Stimulated activated CD8-positive, alpha-beta memory T cell treated with anti-CD3 and anti-CD28 coated beads, Interleukin-12 subunit alpha, Interleukin-12 subunit beta, amount 100 ng/mL, for 1 hour (primary cell): ENCODE measurements around the gene ASB10.

Experiments
- DNase-seq: peaks from one replicate; pipeline ENCODE4 v3.0.0-alpha.2; 2020; ENCODE audit warnings: low read depth

ASB10 gene

DNA sequence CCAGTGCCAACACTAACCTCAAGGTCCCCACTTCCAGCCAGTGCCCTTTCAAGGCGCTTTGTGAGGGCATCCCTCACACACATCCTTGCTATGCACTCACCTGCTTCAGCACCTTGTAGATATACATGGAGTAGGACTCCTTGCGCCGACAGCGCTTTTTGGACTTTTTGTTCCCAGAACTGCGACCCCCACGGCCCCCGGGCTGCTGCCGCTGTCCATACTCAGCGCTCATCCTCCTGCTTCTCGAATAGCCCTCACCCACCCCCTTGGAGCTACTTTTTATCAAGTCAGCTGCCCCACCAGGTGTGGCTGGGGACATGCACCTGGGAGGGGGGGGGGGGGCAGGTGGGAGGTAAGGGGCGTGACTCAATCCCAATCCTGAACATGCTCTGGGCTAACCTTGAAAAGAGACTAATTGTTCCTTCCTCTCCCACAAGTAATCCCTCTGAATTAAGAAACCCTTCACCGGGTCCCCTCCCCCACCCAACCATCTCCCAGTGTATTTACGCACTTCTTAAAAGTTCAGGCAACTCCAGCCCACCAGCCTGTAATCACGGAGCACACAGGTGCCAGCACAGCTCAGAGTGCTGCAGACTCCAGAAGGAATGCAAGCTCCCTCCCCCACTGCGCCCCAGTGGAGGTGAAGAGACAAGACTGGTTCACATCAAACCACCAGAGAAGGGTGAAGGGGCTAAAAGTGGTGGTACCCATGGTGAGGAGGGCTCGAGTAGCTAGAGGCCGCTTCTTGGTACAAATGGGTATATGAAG, 23.2 kb upstream of the ASB10 start, which contains the start of gene H2BK1:
Gene H2BK1, minus strand, starts transcription at position 402 of the 768 bp plus-strand sequence. Its CDS starts 170 bp downstream, at position 232.
- no peak for DNase-seq

DNA sequence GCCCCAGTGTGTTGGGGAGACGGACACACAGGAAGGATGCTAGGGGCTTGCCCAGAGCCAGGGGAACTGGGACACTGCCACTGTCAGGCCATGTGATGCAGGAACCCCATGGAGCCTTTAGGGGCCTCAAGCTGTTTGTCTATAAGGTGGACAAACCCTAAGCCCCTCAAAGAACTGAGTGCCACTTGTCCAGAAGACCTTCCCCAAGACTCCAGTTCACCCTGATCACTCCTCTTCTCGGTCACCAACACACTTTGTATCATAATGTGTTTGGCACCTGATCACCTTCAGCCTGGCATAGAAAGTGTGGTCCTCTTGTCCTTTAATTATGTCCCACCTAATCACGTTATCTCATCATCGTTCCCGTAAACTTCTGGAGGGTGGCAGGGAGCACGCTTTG, 22.5 kb upstream of the ASB10 start:
- no peak for DNase-seq

DNA sequence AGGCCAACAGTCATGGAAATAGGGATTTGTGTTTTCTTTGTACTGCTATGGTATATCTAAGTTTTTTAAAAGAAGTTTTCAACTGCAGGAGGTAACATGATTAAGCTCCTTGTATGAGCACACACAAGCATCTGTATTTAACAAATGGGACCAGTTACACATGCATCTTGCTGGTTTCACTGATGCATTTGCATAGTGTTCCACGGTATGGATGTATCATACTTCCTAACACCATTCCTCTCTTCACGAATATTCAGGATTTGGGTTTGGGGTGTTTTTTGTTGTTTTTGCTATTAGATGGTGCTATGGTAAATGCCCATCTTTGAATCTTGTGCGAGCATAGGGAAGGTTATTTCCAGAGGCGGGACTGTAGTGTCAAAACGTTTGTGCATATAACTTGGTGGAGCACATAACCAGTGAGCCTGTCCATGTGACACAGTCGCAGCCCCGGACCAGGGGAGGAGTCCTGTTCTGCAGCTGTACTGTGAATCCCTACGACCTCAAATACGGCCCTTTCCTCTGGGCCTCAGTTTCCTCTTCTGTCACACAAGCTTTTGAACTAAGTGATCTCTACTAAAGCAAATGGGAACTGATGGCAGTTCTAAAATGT, 21.3 kb upstream of the ASB10 start:
- DNase-seq, result no peak

DNA sequence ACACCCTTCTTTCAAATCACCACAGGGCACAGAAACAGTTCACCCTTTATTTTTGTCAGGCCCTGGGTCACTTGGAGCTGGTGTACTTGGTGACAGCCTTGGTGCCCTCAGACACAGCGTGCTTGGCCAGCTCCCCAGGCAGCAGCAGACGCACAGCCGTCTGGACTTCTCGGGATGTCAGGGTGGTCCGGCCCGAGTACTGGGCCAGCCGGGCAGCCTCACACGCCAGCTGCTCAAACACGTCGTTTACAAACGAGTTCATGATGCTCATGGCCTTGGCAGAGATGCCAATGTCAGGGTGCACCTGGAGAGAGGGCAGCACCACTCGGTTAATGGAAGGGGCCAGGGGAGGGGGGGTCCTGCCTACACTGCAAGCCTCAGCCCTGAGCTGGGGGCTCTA, 20.8 kb upstream of the ASB10 start:
- DNase-seq, result no peak

DNA sequence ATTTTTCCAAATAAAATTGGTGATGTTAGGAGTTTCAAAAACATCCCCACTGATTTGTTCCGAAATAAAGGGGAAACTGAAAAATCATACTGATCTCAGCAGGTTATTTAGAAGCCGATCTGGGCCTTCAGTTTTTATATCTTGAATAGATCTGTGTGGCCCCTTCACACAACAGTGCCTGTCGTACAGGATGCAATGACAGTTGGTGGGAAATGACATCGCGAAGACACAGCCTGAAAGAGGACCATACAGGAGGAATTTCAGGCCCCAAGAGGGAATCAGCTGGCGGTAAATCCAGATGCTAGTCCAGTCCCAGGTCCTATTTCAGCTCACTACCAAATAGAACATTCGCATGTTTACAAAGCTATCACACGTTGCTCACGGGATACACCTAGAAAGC, 20.3 kb upstream of the ASB10 start:
- DNase-seq, result no peak

DNA sequence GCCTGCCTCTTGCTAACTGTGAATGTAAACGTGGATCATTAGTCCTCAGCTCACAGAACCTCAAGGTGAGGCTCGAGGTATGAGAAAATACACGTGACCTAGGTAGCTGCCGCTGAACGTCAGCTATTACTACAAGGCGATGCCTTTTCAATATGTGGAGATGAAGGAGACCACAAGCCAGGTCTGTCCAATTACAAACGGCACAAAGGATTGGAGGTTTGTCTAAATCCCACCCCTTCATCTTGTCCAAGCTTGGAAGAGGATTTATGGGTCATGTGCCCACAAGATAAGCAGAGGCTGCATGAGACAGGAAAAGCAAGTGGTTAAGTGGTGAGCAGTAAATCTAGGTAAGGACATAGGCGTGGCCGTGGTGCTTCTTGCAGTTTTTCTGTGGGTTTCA, 19.9 kb upstream of the ASB10 start:
- no peak for DNase-seq

DNA sequence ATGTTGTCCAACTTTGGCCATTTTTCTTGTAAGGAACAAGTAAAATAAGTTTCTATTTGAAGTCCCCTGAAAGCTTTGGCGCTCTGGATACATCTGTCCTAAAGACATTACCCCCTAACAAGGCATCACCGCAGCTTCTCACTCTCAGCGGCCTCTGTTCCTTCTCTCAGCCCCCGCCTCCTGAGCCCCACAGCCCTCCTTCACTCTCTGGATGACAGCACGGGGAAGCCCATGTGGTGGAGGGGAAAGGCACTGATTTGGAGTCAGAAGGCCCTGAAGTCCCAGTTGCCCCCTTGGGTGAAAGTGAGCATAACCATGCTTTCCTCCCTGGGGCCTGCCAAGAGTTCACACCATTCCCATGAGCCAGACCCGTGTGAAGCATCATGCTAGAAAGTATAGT, 18.7 kb upstream of the ASB10 start:
- DNase-seq, result no peak

DNA sequence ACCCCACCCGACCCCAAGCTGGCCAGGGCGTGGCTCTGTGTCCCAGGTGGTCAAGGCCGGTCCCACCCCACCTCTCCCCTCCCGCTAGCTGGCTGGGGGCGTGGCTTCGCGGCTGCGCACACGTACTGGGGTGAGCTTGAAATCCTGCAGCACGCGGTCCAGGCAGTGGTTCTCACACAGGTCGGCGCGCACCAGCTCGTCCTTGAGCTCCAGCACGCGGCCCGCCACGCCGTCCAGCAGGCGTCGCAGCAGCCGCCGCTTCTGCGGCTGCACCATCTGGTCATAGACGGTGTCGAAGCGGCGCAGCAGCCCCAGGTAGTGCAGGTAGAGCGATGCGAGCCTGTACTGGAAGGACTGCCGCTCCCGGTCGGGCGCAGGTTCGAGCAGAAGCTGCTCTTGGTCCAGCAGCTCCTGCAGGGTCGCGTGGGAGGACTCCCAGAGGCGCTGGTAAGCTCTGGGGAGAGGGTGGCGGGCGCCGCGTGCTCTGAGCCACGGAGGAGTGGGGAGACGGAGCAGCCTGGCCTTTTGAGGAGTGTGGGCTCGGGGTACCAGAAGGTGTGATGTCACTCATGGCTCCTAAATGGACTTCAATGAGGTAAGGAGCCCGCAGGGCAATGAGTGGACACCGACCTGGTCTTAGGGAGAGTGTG, 17.5 kb upstream of the ASB10 start:
- no peak for DNase-seq

DNA sequence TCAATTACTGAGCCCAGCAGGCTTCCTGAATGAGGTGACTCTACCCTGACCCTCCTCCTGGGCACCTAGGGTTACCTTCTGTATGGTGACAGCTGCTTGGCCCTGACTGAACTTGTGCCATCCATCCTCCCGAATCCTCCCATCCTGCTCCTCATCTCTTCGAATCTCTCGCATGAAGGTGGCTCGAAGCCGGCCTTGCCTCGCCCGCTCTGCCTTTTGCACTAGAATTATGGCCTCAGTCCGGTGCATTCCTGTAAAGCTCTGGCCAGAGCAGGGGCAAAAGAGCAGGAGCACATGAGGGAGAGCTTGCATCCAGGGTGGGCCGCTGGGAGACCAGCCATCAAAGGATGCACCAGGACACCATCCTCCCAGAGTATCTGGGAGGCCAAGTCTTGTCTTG, 15.8 kb upstream of the ASB10 start:
- no peak for DNase-seq

DNA sequence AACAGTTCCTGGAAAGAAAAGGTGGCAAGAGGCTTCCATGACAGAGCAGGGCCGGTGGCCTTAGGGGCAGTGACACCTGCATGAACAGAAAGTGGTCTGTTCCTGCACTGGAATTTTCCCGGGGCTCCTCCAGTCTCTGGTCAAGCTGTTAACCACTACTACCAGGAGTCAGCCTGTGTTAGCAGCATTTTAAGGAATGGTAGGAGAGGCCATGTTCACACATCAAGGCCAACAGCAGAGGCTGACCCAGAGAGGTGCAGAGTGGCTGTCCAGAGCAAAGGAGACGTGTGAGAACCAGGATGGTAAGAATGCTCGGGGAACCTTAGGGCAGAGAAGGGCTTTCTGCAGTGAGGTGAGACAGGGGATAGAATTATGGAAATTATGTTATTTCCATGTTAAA, 14.7 kb upstream of the ASB10 start:
- no peak for DNase-seq

DNA sequence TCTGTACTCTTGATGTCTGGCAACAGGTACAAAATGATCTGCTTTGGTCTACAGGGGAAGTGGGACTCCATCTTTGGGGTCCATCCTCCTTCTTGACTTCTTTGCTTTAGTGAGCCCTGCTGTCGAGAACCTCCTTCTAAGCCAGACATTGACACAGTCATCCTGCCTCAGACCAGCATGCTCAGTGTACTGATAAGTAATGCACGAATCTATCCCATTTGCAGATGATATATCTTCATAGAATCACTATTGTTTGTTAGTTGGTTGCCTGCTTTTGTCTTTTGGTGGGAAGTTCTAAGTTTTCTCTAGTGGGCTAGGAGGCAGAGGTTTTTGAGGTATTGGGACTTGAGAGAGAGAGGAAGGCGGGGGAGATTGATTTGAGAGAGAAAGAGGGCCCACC, 14.3 kb upstream of the ASB10 start:
- DNase-seq, result no peak

DNA sequence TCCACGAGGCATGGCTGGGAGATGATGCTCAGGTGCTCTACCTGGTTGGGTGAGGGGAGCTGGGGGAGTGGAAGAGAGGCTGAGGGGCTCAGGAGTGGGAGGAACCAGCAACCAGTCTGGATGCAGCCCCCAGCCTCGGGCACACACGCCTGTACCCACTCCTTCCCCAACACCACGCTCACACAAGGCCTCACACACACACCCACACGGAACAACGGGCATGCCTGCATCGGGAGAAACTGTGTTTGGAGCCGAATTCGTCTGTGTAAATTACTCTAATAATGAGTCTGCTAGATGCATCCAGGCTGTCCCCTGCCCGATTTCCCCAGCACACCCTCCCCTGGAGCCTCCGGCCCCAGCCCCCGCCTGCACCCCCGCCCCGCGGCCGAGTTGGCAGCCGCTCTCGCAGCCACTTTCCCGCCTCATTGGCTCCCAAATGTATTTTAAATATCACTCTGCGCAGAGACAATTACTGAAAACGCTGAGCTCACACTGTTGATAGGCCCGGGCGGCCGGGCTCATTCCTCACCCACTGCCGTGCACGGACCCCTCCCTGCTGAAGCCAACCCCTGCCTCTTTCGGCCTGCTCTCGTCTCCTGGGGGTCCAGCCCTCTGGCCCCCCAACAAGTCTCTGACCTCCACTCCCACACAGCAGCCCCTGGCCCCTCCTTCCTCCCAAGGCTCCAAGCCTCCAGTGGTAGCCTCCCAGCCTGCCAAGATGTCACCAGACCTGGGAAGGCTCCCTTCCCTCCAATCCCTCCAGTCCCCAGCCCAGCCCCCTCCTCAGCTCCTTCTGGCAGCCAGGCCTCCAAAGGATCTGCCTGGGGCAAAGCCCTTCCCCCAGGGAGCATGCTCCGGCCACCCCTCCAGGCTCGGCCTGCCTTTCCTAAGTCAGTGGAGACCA, 12.1 kb upstream of the ASB10 start:
- DNase-seq, result no peak

DNA sequence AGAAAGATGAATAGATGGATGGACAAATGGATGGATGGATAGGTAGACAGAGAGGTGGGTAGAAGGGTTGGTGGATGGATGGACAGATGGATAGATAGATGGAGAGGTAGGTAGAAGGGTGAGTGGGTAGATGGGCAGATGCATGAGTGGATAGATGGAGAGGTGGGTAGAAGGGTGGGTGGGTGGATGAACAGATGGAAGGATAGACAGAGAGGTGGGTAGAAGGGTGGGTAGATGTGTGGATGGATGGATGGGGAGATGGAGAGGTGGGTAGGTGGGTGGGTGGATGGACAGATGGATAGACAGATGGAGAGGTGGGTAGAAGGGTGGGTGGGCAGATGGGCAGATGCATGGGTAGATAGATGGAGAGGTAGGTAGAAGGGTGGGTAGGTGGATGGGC, 10.9 kb upstream of the ASB10 start:
- no peak for DNase-seq

DNA sequence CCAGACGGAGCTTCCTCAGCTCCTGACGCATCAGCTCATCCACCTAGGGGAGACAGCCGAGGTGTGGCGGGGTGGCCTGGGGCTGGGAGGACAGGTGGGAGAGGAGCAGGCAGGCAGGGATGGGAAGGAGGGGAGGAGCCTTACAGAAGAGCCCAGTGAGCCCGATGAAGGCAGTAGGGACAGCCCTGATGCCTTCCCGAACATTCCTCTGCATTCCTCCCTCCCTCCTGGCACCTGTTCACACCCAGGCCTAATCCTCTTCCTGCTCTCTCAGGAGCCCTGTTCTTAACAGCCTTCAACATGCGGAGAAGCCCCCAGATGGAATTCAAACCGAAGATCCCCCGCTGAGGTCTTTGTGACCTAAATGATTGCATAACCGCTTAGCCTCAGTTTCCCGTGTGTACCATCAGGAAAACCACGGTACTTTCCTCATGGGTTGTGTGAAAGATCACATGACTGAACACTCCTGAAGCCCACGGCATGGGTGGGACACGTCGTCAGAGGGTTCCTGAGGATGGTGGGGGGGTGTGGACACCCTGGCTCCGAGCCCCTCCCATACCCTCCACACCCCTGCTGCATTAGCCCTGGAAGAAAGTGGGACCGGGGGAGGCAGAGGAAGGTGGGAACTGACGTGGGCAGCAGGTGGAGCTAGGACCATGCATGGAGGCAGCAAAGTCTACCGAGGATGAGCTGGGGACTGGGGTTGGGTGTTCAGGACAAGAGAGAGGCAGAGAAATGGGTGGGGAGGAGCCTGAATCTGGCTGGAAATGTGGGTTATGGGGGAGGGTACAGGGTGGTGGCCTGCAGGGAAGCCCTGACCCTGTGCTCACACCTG, 8.8 kb upstream of the ASB10 start:
- no peak for DNase-seq

DNA sequence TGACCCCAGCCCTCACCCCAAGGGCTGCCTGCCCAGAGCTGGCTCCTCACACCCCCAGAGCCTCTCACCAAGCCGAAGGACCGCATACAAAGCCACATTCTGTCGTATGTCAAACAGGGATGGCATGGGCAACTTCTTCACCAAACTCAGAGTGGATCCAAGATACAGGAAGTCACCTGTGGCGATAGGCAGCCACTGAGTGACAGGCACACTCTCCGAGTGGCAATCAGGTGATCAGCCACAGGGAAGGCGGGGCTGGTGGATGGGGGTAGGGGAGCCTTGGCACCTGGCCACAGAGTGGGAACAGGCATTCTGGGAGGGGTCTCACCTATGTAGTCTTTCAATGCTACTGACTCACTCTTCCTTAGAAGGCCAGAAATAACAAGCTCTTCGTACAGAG, 7.1 kb upstream of the ASB10 start:
- DNase-seq, result no peak

DNA sequence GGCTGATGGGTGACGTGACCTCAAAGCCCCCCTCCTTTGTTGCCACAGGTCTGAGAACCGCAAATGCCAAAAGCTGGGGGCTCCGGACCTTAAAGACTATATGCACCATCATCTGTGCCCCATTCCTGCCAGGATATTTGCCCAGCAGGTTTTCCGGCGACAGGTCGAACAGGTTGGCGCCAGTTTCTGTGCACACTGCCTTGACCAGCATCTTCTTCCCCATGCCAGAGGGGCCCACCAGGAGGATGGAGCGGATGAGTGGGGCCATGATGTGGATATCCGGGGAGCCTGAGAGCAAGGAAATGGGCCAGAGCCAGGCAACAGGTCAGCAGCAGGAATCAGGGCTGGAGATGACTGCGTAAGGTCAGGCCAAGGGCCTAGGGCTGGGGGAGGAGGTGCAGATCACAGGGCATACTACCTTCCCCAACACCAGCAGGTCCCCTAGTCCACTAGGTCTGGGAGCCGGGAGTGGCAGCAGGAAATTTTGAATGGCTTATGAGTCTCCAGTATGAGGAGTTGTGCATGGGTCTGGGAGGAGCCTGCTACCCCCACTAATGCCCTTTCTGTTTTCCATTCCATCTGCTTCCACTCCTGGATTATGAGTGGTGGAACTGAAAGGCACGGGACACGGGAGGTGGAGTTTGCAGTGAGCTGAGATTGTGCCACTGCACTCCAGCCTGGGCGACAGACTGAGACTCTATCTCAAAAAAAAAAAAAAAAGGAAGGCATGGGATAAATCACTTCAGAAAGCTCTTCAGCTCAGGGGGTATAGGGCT, 6.3 kb upstream of the ASB10 start:
- DNase-seq, result no peak

DNA sequence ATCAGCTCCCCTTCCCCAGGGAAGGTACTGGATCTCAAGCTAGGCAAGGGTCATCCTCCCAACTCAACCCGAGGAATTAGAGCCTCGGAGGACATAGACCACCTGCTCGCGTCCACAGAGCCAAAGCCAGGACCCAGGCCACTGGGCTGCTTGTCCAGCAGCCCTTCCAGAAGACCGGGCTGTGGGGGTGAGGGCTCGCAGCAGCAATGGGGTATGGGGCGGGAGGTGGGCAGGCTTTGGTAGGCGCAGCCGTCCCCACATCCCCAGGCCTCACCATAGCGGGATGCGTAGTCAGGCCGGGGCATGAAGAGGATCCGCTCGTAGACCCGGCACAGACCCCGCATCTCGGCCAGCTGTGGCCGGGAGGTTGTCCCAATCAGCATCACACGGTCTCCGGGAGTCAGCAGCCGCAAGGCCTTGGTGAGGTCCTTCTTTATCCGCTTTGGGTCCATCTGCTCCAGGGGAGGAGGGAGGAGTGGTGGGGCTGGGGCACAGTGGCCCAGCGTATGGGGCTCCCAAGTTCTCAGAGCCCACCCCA, 5.0 kb upstream of the ASB10 start:
- no peak for DNase-seq

DNA sequence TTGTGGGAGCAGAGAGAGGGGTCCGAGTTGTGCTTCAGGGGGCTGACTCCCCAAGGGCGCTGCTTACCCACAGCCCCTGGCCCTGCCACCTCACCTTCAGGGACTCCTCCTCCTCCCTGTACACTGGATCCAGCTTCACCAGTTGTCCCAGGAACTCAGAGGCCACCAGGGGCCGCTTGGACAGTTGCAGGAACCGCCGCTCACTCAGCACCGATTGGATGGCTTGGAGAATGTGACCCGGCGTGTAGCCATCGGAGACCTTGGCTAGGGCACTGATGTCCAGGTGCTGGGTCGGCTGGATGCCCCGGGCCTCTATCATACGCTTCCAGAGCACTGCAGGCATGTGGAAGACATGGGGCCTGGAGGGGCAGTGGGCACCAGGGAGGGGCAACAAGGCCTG, 4.5 kb upstream of the ASB10 start:
- DNase-seq, result no peak

DNA sequence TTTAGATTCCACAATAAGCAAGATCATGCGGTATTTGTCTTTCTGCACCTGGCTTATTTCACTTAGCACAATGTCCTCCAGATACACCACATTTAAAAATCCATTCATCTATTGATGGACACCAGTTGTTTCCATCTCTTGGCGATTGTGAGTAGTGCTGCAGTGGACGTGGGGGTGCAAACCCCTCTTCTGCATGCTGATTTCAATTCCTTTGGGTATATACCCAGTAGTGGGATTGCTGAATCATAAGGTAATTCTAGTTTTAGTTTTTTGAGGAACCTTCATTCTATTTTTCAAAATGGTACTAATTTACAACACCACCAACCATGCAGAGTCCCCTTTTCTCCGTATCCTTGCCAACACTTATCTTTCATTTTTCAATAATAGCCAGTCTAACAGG, 2.0 kb upstream of the ASB10 start:
- no peak for DNase-seq

DNA sequence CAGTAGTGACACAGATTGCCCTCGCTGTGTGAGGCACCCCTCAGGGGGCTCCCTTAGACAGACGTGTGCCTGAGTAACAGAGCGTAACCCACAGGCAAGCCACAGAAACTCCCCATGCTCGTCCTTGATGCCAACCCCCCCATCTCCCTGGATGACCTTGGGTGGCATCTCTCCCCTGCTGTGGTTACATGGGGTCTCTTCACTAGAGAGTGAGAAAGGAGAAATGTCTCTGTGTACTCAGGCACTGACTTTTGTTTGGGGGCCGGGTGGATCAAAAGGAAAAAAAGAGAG, 1.1 kb upstream of the ASB10 start:
- no peak for DNase-seq
